Stimulated activated CD4-positive, alpha-beta T cell treated with anti-CD3 and anti-CD28 coated beads, Interleukin-15, amount 100 ng/mL, for 24 hours (primary cell): ENCODE results near the gene CACNA2D2.

ENCODE experiments used
- DNase-seq: peaks from one replicate; pipeline ENCODE4 v3.0.0-alpha.2; 2020

Gene CACNA2D2

DNA sequence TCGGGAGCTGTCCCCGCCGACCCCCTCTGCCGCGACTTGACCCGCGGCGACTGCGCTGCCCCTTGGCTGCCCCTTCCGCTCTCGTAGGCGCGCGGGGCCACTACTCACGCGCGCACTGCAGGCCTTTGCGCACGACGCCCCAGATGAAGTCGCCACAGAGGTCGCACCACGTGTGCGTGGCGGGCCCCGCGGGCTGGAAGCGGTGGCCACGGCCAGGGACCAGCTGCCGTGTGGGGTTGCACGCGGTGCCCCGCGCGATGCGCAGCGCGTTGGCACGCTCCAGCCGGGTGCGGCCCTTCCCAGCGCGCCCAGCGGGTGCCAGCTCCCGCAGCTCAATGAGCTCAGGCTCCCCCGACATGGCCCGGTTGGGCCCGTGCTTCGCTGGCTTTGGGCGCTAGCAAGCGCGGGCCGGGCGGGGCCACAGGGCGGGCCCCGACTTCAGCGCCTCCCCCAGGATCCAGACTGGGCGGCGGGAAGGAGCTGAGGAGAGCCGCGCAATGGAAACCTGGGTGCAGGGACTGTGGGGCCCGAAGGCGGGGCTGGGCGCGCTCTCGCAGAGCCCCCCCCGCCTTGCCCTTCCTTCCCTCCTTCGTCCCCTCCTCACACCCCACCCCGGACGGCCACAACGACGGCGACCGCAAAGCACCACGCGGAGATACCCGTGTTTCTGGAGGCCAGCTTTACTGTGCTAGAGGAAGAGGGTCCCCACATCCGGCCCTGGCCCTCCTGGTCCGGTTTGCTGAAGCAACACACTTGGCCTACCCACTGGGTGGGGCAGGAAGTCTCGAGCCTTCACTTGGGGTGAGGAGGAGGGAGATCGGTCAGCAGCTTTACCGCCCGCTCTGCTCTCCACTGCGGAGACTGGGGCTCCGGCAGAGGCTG is 162.7 kb downstream of the CACNA2D2 start, which contains the start of gene RASSF1:
TSS of gene RASSF1 (minus strand) at position 389 of the 882 bp plus-strand sequence. CDS start at position 358, 31 bp downstream.
- peak; percentile 89 for DNase-seq

DNA sequence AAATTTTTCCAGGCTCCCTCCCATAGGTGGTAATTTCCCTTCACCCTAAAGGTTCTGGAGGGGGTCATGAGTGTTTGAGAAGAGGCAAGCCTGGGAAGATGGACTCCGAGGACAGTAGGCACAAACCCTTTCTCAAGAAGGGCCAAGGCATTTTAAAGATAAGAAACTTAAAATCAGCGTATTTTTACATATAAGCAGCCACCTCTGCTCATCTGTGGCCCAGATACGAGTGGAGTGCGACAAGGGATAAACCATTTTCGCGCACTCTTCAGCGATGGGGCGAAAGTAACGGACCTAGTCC is 163.3 kb downstream of the CACNA2D2 start:
- DNase-seq: no peak

DNA sequence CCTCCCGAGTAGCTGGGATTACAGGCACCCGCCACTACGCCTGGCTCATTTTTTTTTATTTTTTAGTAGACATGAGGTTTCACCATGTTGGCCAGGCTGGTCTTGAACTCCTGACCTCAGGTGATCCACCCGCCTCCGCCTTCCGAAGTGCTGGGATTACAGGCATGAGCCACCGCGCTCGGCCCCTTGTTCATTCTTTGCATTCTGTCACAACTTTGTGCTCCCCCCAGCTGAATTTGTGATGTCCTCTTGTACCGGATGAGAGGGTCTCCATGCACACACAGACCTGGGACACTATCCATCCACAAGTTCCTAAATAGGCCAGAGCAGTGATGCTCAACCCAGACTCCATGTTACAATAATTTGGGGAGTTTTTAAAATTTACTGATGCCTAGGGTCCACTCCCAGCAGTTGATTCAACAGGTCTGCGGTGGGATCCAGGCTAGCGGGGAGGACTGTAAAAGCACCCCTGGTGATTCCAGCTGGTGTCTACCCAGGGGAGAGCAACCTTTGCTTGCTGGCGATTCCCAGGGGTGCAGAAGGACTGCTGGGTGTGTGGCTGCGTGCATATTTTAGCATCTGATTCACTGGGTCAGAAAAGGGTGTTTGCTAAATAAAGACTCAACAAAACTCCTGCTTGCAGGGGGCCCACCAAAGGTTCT is 163.8 kb downstream of the CACNA2D2 start:
- no peak for DNase-seq

DNA sequence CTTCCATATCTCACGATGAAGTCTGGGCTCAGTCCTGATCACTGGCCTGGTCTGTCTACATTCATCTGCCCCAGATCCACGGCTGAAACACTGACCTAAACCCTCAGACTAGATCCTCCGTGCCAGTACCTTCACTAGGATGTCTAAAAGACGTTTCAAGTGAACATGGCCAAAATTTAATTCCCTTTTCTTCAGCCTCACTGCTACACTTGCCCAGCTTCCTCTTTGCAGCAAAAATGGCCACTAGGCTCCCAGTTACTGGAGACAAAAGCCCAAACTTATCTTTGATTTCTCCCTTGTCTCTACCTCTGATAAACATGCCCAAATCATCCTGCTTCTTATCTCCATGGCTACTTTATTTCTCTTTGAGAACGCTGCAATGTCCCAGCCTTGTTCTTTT is 164.5 kb downstream of the CACNA2D2 start:
- DNase-seq: no peak

DNA sequence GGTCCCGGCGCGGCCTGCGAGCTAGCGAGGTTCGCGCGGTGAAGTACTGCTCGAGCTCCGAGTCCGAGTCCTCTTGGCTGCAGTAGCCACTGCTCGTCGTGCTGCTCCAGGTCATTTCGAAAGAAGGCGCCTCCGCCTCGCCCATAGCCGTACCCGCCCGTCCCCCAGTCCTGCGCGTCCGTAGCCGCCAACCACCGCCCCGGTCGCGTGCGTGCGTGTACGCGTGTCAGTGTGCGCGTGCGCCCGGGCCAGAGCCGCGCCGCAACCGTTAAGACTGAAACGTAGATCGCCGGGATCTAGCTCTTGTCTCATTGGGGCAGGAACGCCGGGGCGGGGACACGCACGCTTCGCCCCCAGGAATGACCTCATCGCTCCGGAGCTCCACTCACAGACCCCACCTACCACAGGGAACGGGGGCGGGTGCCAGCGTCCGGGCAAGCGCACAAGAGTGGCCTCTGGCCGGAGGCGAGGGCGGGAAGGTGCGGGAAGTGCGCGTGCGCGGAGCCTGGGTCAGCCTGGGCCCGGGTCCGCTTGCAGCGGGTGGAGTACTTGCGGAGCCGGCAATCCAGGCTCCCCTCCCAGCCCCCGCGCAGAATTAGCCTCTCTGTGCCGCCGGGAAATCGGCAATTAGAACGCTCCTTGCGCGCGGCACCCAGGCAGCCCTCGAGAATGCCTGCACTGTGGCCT is 166.1 kb downstream of the CACNA2D2 start:
- peak; percentile 99 for DNase-seq

DNA sequence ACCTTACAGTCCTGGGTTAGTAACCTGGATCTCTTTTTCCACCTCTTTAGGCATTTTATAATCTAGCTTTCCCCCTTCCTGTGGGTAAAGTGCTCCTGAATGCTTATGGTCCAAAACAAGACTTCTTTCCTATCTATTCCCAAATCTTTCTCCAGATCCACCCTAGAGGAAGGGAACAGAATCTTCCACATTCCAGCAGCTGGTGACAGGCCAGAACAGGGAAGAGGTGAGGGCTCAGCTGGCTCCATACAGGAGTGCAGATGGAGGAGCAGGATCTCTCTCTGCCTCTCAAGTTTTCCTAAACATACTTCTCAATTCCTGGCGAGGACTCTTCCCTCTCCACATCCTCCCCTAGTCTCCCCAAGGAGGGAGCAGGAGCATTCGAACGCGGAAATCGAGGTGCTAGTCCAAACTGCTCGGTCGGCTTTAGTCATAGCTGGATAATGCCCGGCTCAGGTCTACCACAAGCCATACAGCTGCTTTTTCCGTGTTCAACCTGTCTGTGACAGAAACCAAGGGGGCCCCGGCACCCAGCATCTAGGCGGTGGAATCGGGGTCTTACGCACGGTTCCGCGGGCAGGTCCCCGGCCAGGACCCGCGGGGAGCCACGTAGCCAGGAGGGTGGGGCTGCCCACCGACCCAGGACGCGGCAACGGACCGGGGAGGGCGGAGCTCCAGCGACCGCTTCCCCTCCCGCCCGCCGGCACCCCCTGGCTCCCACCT is 166.8 kb downstream of the CACNA2D2 start:
- DNase-seq: no peak

DNA sequence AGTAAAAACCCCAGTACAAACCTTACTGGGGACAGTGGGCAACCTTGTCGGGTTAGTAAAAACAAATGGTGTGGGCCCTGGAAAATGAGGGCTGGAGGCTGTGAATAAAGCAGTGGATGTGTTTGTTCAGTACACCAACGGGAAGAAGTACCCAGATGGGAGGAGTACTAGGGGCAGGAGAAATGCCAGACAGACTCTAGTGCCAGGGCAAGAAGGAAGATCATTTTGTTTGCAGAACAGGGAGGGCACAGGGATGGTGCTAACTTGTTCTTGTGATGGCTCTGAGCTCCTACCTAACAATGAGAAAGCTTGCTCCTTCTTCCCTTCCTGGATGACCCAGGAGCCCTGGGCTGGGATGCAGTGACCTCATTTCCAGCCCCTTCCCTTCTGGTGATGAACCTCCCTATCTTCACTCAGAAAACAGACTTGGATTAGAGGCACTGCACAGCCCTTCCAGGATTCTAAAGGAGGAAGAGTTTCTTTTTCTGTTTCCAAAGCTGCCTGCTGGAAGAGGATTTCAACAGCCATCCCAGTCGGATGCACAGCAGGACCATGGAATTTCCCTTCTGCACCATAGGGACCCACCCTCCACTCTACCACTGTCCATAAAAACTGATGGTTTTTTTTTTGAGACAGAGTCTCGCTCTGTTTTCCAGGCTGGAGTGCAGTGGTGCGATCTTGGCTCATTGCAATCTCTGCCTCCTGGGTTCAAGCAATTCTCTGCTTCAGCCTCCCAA is 168.9 kb downstream of the CACNA2D2 start:
- no peak for DNase-seq

DNA sequence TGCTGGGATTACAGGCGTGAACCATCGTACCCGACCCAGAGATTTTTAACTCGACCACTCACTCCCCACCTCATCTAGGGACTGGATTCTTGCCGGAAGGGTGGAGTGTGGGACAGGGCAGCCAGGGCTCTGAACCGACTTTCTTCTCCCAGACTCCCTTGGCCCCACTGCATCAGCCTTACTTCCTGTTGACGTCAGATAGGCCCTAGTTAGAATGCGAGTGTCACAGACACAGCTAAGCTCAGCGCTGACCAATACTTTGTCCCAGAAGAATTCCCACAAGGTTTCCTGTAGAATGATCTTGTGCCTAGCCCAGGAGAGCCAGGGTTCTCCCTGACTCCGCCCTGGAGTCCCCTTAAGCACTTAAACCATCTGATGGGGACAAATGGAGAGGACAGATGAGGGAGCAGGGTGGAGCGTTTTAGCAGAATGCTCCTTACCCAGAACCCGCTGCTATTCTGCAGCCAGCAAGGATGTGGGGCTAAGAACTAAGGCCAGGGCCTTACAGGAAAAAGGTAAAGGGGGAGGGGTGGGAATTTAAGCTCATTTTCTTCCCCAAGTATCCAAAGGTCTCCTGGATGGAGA is 169.6 kb downstream of the CACNA2D2 start:
- DNase-seq: no peak

DNA sequence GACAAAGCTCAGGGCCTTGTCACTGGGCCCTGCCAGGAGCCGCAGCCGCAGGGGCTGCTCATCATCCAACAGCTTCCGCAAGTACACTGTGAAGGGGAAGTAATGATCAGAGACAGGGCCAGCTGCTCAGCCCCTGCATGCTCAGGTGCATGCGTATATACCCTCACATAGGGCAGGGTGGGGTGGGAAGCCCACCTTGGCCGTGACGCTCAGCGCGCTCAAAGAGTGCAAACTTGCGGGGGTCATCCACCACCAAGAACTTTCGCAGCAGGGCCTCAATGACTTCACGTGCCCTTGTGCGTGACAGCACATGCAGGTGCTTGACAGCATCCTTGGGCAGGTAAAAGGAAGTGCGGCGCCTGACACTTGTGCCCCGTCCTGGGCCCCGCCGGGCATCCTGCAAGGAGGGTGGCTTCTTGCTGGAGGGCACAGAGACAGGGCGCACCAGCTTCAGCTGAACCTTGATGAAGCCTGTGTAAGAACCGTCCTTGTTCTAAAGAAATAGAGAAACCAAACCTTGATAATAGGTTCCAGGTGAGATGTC is 172.0 kb downstream of the CACNA2D2 start:
- no peak for DNase-seq

DNA sequence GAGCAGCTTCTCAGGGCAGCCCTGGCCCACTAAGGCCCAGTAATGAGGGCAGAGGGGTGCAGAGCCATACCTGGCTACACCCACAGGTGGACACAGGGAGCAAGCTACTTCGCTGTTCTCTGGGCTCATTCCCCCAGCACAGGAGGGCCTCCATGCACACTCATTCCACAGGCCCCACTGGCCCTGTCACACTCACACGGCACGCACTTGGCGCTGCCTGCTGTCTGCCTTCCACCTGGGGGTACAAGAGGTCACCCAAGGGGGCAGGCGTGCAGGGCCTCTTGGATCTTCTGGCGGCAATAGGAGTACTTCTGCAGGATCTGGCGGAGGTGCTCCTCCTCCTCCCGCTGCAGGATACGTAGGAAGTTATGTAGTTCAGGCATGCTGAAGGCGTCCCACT is 173.1 kb downstream of the CACNA2D2 start:
- no peak for DNase-seq

DNA sequence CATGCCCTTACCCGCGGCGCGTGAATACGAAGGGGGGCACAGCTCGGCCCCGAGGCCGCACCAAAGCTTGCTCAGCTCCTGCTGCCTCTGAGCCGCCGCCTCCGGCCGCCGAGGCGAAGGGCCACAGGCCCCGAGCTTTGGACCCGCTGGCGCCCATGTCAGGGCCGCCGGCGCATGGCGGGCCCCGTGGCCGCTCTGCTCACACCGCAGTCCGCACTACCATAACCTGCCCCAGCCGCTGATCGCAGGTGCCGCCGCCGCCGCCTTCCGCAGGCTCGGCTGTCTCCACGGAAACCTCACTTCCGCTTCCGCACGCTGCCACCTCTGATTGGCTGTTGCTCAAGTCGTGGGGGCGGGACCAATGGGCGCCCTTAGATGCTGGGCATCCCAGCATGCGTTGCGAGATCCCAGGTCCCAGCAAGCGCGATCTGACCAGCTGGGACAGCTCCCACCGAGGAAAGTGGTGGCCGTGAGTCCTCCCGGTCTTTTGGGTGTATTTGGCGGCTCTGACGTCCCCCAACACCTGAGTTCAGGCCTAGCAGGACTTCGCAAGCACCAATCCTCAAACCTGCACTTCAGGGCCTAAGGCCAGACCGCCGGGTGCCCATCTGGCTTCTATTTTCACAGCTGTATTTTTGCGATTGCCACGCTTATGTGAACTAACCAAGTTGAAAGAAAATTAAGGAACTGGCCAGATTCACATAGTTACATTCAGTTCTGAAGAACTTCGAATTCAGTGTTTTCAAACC is 175.3 kb downstream of the CACNA2D2 start, which contains the start of gene TUSC2:
TSS of gene TUSC2 (minus strand) at position 281 of the 749 bp plus-strand sequence. CDS start at position 157, 124 bp downstream.
- DNase-seq: peak; percentile 98

DNA sequence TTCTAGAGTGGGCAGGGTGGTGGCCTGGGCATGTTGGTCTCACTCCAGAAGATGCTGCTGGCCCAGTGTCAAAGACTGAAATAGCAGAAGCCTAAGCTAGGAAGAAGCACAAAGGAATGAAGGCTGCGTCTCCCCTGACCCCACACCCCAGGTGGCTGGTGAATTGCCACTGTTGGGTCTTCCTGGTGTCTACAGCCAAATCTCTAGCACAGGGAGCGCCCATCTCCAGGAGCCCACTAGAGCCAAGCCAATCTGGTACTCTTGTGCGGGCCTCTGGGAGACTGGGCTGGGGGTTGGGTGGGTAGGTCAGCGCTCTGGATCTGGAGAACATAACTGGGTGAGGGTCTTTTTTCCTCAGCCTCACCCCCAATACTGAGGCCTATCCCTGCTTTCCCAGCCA is 176.3 kb downstream of the CACNA2D2 start:
- DNase-seq: no peak

DNA sequence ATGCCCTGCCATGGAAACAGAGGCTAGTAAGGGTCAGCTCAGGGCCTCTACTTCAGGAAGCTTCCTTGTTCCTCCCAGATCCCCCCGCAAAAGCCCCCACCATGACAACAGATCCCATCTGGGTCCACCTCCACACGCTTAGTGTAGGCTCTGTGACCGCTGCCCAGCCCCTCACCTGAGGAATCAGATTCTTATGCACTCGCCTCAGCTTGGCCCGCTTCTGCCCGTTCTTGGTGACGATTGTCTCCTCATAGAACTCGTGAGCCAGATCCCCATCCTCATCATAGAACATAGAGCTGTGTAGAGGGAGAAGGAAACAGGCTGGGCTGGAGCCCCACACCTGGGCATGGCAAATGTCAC is 177.3 kb downstream of the CACNA2D2 start:
- DNase-seq: no peak

DNA sequence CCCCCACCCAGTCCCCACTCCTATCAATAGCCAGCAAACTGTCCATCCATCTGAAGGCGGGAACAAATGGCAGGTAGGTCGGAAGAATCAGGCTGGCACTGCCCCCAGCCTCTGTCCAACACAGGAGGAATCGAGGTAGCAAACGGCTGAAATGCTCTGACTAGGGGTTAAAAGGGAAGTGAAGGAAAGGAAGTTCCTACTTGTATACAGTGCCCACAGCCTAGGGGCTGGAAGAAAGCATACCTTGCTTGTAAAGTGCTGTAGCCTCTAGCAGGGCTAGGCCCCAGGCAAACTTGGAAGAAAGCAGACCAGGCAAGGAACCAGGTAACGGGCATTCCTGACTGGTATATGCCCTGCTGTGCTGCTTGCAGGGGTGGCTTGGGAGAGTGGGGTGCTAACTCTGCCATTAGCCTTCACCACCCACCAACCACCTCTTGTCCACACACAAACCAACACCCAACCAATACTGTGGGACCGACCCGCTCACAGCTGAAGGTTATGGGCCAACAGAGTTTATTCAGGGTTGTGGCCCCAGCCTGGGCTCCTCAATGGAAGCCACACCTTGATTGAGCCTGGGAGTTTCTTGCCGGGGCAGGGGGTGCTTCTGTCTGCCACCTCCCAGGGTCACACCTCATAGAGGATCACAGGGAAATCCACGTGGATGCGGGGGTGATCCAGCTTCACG is 177.8 kb downstream of the CACNA2D2 start:
- no peak for DNase-seq

DNA sequence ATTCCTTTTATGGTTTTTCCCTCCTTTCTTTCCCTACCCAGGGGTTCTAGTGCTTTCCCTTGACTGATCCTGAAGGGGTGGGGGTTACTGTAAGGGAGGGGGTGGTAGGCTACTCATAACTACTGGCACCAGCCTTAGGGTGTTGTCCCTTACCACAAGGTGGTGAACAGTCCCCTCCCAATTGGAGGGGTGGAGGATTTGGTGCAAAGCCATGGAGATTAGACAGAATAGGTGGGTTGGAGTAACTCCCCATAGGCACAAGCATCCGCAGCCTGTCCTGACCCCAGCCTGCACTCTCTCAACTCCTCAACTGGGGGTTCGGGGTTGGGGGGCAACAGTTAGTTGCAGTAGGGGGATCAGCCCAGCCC is 178.3 kb downstream of the CACNA2D2 start:
- no peak for DNase-seq

DNA sequence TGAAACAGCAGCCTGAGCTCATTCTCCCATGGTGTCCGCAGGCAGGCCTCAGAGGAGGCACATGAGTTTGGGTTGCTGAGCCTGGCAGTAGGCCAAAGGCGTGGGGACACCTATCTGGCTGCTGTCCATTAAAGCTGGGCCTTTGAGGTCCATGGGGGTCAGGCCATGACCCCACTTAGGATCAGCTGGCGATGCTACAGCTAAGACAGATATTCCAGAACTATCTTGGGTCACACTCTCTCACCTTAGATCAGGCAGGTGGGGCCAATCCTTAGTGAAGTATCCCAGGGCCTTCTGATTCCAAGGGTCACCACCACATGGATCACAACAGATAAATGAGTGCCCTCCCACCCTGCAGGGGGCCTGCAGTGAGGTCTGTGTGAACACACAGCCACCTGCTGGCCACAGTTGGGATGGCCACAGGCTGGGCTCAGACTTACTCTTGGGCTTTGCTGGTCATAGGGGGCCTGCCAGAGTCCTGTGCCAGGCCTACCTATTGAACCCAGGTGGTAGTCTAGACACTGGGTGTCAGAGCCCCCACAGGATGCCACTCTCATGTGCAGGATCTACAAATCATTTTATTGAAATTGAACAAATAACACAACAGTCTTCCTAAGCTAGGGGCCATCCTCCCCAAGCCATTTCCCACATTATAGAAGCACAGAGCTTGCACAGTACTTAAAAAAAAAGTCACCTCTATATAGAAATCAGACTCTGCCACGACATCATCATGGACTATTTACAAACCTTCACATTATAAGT is 178.9 kb downstream of the CACNA2D2 start:
- peak; percentile 74 for DNase-seq

DNA sequence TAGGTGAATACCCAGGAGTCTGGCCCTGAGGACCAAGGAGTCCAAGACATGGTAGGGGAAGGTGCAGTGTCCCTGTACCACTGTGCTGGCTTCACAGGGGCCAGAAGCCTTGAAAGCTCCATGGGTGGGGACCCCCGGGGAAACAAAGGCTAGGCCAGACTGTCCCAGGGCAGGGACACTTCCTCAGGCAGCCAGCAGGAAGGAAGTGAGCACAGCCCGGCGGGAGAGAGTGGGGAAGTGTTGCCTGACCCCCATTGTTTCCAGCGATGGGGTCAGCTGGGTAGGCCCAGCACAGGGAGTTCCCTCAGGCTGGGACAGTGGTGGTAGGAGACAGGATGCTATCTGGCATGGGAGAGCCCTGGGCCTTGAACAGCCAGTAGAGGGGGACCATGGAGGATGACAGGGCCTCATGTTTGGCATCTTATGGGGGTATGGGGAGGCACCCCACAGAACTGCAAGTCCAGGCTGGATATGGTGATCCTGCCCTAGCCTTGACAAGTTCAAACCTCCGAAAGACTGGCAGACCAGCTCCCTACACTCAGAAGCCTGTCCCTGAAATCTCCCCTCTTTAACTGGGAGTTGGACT is 179.7 kb downstream of the CACNA2D2 start:
- DNase-seq: no peak

DNA sequence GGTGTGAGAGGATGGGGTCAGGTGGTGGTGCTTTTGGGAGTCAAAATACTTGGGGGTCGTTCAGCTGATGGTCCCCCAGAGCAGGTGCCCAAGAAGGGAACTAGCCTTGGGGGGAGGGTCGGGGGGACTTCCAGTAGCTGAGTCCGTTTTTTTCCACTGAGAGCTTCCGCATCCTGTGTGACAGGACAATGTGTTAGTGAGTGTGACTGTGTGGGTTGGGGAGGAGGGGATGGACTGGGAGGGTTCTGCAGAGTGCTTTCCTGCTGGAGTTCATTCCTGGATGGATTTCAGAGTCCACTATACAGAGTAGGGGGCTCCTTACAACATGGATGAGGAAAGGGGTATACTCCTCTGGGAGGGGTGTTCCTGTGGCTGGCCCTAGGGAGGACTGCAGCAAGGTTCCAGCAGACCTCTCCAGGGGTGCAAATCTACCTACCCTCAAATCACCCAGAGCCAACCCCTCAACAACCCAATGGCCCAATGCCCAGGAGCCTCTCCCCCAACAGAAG is 180.3 kb downstream of the CACNA2D2 start:
- no peak for DNase-seq
